HG03196 (cell line): ENCODE measurements around the gene MEGF8.

ENCODE experiments used
- ATAC-seq: cut with Tn5 transposase; IDR thresholded peaks from one replicate; pipeline ENCODE4 v1.9.1; 2021; ENCODE audit not compliant: unreplicated experiment

The MEGF8 gene

GRCh38 chr19:42353341-42354015, 28.0 kb downstream of the MEGF8 start:
- no peak for ATAC-seq

- ATAC-seq, result no peak
Measured at GRCh38 chr19:42355896-42356295, 30.5 kb downstream of the MEGF8 start.

GRCh38 chr19:42356686-42357085, 31.3 kb downstream of the MEGF8 start:
- no peak for ATAC-seq

GRCh38 chr19:42357290-42357689, 31.9 kb downstream of the MEGF8 start:
- no peak for ATAC-seq

GRCh38 chr19:42360787-42361544, 35.5 kb downstream of the MEGF8 start:
- no peak for ATAC-seq

GRCh38 chr19:42361545-42361910, 36.1 kb downstream of the MEGF8 start:
- no peak for ATAC-seq

- no peak for ATAC-seq
Measured at GRCh38 chr19:42362342-42362741, 36.9 kb downstream of the MEGF8 start.

- ATAC-seq, result no peak
Measured at GRCh38 chr19:42362891-42363440, 37.5 kb downstream of the MEGF8 start.

- no peak for ATAC-seq
Measured at GRCh38 chr19:42363614-42364346, 38.3 kb downstream of the MEGF8 start.

GRCh38 chr19:42366673-42367072, 41.2 kb downstream of the MEGF8 start:
- no peak for ATAC-seq

- ATAC-seq, result no peak
Measured at GRCh38 chr19:42367929-42368328, 42.5 kb downstream of the MEGF8 start.

GRCh38 chr19:42368360-42368759, 42.9 kb downstream of the MEGF8 start:
- ATAC-seq, result no peak

- no peak for ATAC-seq
Measured at GRCh38 chr19:42368765-42369164, 43.3 kb downstream of the MEGF8 start.

GRCh38 chr19:42369433-42370067, 44.1 kb downstream of the MEGF8 start:
- ATAC-seq, result no peak

- no peak for ATAC-seq
Measured at GRCh38 chr19:42370068-42370520, 44.7 kb downstream of the MEGF8 start.

- ATAC-seq, result no peak
Measured at GRCh38 chr19:42370626-42371175, 45.3 kb downstream of the MEGF8 start.

GRCh38 chr19:42374826-42375376, 49.5 kb downstream of the MEGF8 start:
- no peak for ATAC-seq

- no peak for ATAC-seq
Measured at GRCh38 chr19:42375415-42376176, 50.2 kb downstream of the MEGF8 start.

GRCh38 chr19:42376177-42376555, 50.7 kb downstream of the MEGF8 start:
- no peak for ATAC-seq
